Adipocyte (in vitro differentiated cells): Measurements from ENCODE around the gene DHX29.

Experiments used
- DNase-seq: peaks from one replicate; pipeline ENCODE4 v3.0.0-alpha.2; 2015; ENCODE audit warnings: low read depth
- H3K27me3 ChIP-seq: replicated peaks from 2 replicates; pipeline ENCODE4 v1.7.0; 2013; ENCODE audit warnings: mild to moderate bottlenecking, low read length, moderate library complexity; ENCODE audit not compliant: control insufficient read depth, insufficient read depth
- H3K36me3 ChIP-seq: 2 replicates; pipeline ENCODE4 v1.7.0; 2013; ENCODE audit warnings: low read length, mild to moderate bottlenecking, moderate library complexity; ENCODE audit not compliant: control insufficient read depth, insufficient read depth, severe bottlenecking
- H3K4me1 ChIP-seq: 2 replicates; pipeline ENCODE4 v1.7.0; 2013; ENCODE audit warnings: mild to moderate bottlenecking, low read length, moderate library complexity; ENCODE audit not compliant: control insufficient read depth, insufficient read depth
- H3K4me3 ChIP-seq: 2 replicates; pipeline ENCODE4 v1.7.0; 2013; ENCODE audit warnings: mild to moderate bottlenecking, low read length, moderate library complexity
- H3K9ac ChIP-seq: 2 replicates; pipeline ENCODE4 v1.7.0; 2013; ENCODE audit warnings: mild to moderate bottlenecking, low read length, moderate library complexity
- H3K9me3 ChIP-seq: 2 replicates; pipeline ENCODE4 v1.7.0; 2013; ENCODE audit warnings: mild to moderate bottlenecking, low read length, moderate library complexity; ENCODE audit not compliant: control insufficient read depth

The DHX29 gene

GRCh38 chr5:55313870-55314617, 6.5 kb upstream of the DHX29 start:
- H3K4me3 ChIP-seq, result no peak overlapping the region
- H3K9me3 ChIP-seq, result no peaks in the 10 kb centered on the region
- DNase-seq, result no peak
- H3K9ac ChIP-seq, result no peak overlapping the region
- H3K4me1 ChIP-seq, result peaks cover 27% of the 10 kb centered on the region
- H3K36me3 ChIP-seq, result peaks cover 5% of the 10 kb centered on the region
- H3K27me3 ChIP-seq, result no peaks in the 10 kb centered on the region

GRCh38 chr5:55308254-55308836, 851 bp upstream of the DHX29 start:
- H3K27me3 ChIP-seq, result no peaks in the 10 kb centered on the region
- H3K36me3 ChIP-seq, result no peaks in the 10 kb centered on the region
- no peaks in the 10 kb centered on the region for H3K9me3 ChIP-seq
- H3K4me1 ChIP-seq, result peaks cover 48% of the 10 kb centered on the region
- peak overlapping the region; percentile 98 for H3K4me3 ChIP-seq
- peak overlapping the region; percentile 98 for H3K9ac ChIP-seq
- DNase-seq, result peak; percentile 51

GRCh38 chr5:55306641-55307382, 682 bp downstream of the DHX29 start:
- Histone ChIP-seq H3K9ac (peak overlapping the region; percentile 98), H3K36me3 (no peaks in the 10 kb centered on the region), H3K9me3 (no peaks in the 10 kb centered on the region), H3K4me1 (peaks cover 63% of the 10 kb centered on the region), H3K4me3 (peak overlapping the region; percentile 98), H3K27me3 (no peaks in the 10 kb centered on the region)
- DNase-seq, result peak; percentile 24

- peaks cover 65% of the 10 kb centered on the region for H3K4me1 ChIP-seq
- peak overlapping the region; percentile 98 for H3K4me3 ChIP-seq
- peaks cover 7% of the 10 kb centered on the region for H3K36me3 ChIP-seq
- H3K9ac ChIP-seq, result peak overlapping the region; percentile 98
- DNase-seq, result no peak
- no peaks in the 10 kb centered on the region for H3K9me3 ChIP-seq
- no peaks in the 10 kb centered on the region for H3K27me3 ChIP-seq
These were observed 2.1 kb downstream of the DHX29 start for GRCh38 chr5:55305345-55305744.

GRCh38 chr5:55304584-55304983, 2.9 kb downstream of the DHX29 start:
- no peaks in the 10 kb centered on the region for H3K27me3 ChIP-seq
- H3K9me3 ChIP-seq, result no peaks in the 10 kb centered on the region
- no peak overlapping the region for H3K9ac ChIP-seq
- H3K4me3 ChIP-seq, result no peak overlapping the region
- DNase-seq, result no peak
- peaks cover 60% of the 10 kb centered on the region for H3K4me1 ChIP-seq
- H3K36me3 ChIP-seq, result peaks cover 7% of the 10 kb centered on the region

GRCh38 chr5:55303238-55303690, 4.2 kb downstream of the DHX29 start:
- DNase-seq, result peak; percentile 60
- peak overlapping the region; percentile 53 for H3K9ac ChIP-seq
- H3K4me1 ChIP-seq, result peaks cover 48% of the 10 kb centered on the region
- H3K36me3 ChIP-seq, result peaks cover 7% of the 10 kb centered on the region
- no peaks in the 10 kb centered on the region for H3K9me3 ChIP-seq
- H3K27me3 ChIP-seq, result no peaks in the 10 kb centered on the region
- H3K4me3 ChIP-seq, result peak overlapping the region; percentile 49

- no peak overlapping the region for H3K4me3 ChIP-seq
- H3K27me3 ChIP-seq, result no peaks in the 10 kb centered on the region
- H3K36me3 ChIP-seq, result peaks cover 17% of the 10 kb centered on the region
- DNase-seq, result no peak
- H3K9me3 ChIP-seq, result no peaks in the 10 kb centered on the region
- peaks cover 49% of the 10 kb centered on the region for H3K4me1 ChIP-seq
- H3K9ac ChIP-seq, result no peak overlapping the region
These were observed 6.6 kb downstream of the DHX29 start for GRCh38 chr5:55300890-55301289.

- H3K36me3 ChIP-seq, result peaks cover 69% of the 10 kb centered on the region
These were observed 12.6 kb downstream of the DHX29 start for GRCh38 chr5:55294935-55295334.

GRCh38 chr5:55290991-55291390, 16.5 kb downstream of the DHX29 start:
- Histone ChIP-seq H3K27me3 (no peaks in the 10 kb centered on the region), H3K4me3 (no peak overlapping the region), H3K36me3 (peaks cover 93% of the 10 kb centered on the region), H3K9me3 (peaks cover 11% of the 10 kb centered on the region), H3K4me1 (no peaks in the 10 kb centered on the region), H3K9ac (no peak overlapping the region)
- no peak for DNase-seq

More at GRCh38 chr5:55294935-55295334, 12.6 kb downstream of the DHX29 start:
- Histone ChIP-seq H3K4me1 (peaks cover 7% of the 10 kb centered on the region), H3K9me3 (peaks cover 11% of the 10 kb centered on the region), H3K27me3 (no peaks in the 10 kb centered on the region), H3K4me3 (peak overlapping the region; percentile 36), H3K9ac (no peak overlapping the region)
- no peak for DNase-seq

- peaks cover 93% of the 10 kb centered on the region for H3K36me3 ChIP-seq
- H3K9me3 ChIP-seq, result peaks cover 4% of the 10 kb centered on the region
- no peaks in the 10 kb centered on the region for H3K4me1 ChIP-seq
- H3K27me3 ChIP-seq, result no peaks in the 10 kb centered on the region
- no peak for DNase-seq
- no peak overlapping the region for H3K4me3 ChIP-seq
- H3K9ac ChIP-seq, result no peak overlapping the region
These were observed 17.7 kb downstream of the DHX29 start for GRCh38 chr5:55289808-55290207.

- Histone ChIP-seq H3K4me3 (no peak overlapping the region), H3K27me3 (no peaks in the 10 kb centered on the region), H3K4me1 (no peaks in the 10 kb centered on the region), H3K9me3 (no peaks in the 10 kb centered on the region), H3K36me3 (peaks cover 93% of the 10 kb centered on the region), H3K9ac (no peak overlapping the region)
- DNase-seq, result no peak
These were observed 21.0 kb downstream of the DHX29 start for GRCh38 chr5:55286411-55286933.
